ENCODE results near the gene STKLD1. TPM values are rescaled to one million over a fixed set of nuclear protein-coding genes. Genes with fewer than 3 reads are reported as not detected.

The STKLD1 gene
- total RNA-seq, 2 donors from 2014 or later = not detected

DNA sequence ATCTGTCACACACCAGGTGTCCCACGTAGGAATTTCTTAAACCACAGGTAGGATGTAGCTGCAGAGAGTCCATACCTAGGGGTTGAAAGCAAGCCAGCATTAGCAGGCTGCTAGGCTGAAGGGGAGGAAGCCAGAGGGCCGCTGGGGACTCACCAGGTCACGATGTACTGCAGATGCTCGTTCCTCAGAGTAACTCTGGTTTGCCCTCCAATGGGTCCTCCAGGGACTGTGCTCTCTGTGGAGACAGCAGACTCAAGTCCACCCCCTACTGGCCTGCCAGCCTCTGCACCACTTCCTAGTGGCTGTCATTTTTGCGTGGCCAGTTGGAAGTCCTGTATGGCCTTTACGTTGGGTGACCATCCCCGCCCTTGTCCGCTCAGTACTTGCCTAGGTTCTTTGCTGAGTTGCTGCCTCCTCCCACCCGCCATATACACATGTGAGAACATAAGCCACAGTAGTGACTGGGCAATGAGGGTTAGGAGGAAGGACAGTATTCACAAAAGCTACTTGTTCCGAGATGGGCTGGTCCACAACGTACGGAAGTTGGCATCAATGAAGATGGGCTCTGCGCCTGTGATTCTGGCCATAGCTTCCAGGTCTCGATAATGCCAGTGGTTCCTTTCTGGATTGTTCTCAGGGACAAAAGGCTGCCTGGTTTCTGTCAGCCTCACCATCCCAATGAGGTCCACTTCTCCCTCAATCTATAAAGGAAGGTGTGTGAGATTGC, 24.1 kb upstream of the STKLD1 start:
- ATAC-seq = no peak
- Histone ChIP-seq H3K36me3 (replicated peaks in 1 of 2; ENCODE audit: insufficient read depth in 1 of 2, low read depth in 2 of 2) (peaks cover 9 to 26% of the 10 kb centered on the region in 2 donors), H3K4me3 (no peak overlapping the region), H3K4me1 (peaks cover 35% of the 10 kb centered on the region), H3K9me3 (no peaks in the 10 kb centered on the region), H3K27ac (no peak overlapping the region), H3K27me3 (no peaks in the 10 kb centered on the region)
- 78 to 87% methylated on average over 13 to 14 of the region's 14 CpGs for WGBS, 2 donors
- intact Hi-C loops (cut with DNase I) = no loop called here
- peak in 3 of 4 donors; percentile 44 to 55 (median 46) for DNase-seq
- no peak for TF ChIP-seq POLR2A (IDR thresholded peaks at IDR 0.05)
- TF ChIP-seq, protein P1, sequence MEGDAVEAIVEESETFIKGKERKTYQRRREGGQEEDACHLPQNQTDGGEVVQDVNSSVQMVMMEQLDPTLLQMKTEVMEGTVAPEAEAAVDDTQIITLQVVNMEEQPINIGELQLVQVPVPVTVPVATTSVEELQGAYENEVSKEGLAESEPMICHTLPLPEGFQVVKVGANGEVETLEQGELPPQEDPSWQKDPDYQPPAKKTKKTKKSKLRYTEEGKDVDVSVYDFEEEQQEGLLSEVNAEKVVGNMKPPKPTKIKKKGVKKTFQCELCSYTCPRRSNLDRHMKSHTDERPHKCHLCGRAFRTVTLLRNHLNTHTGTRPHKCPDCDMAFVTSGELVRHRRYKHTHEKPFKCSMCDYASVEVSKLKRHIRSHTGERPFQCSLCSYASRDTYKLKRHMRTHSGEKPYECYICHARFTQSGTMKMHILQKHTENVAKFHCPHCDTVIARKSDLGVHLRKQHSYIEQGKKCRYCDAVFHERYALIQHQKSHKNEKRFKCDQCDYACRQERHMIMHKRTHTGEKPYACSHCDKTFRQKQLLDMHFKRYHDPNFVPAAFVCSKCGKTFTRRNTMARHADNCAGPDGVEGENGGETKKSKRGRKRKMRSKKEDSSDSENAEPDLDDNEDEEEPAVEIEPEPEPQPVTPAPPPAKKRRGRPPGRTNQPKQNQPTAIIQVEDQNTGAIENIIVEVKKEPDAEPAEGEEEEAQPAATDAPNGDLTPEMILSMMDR (IDR thresholded peaks at IDR 0.05) = peak in 5 of 7 experiments; percentile 17 to 52 (median 41)

GRCh38 chr9:133352635-133353340, 23.4 kb upstream of the STKLD1 start:
- ATAC-seq (no peak), DNase-seq (no peak)
- WGBS, 2 donors = 67 to 73% methylated on average over 8 of the region's 8 CpGs
- Histone ChIP-seq H3K27me3 (no peaks in the 10 kb centered on the region), H3K9me3 (no peaks in the 10 kb centered on the region), H3K27ac (no peak overlapping the region), H3K36me3 (replicated peaks in 1 of 2; ENCODE audit: insufficient read depth in 1 of 2, low read depth in 2 of 2) (peaks cover 9 to 26% of the 10 kb centered on the region in 2 donors), H3K4me3 (no peak overlapping the region), H3K4me1 (peaks cover 42% of the 10 kb centered on the region)
- TF ChIP-seq POLR2A (IDR thresholded peaks at IDR 0.05) = no peak
- TF ChIP-seq, protein P1 (IDR thresholded peaks at IDR 0.05) = no peak
- intact Hi-C loops (cut with DNase I) = no loop called here

GRCh38 chr9:133353548-133353947, 22.6 kb upstream of the STKLD1 start:
- Histone ChIP-seq H3K9me3 (no peaks in the 10 kb centered on the region), H3K4me3 (no peak overlapping the region), H3K36me3 (replicated peaks in 1 of 2; ENCODE audit: insufficient read depth in 1 of 2, low read depth in 2 of 2) (peaks cover 9 to 26% of the 10 kb centered on the region in 2 donors), H3K27ac (no peak overlapping the region), H3K4me1 (peaks cover 49% of the 10 kb centered on the region), H3K27me3 (no peaks in the 10 kb centered on the region)
- intact Hi-C loops (cut with DNase I) = no loop called here
- DNase-seq (no peak), ATAC-seq (no peak)
- 88 to 100% methylated on average over 2 to 5 of the region's 5 CpGs for WGBS, 2 donors
- TF ChIP-seq, protein P1 (IDR thresholded peaks at IDR 0.05) = no peak
- TF ChIP-seq POLR2A (IDR thresholded peaks at IDR 0.05) = no peak

GRCh38 chr9:133354766-133355165, 21.4 kb upstream of the STKLD1 start:
- ATAC-seq (no peak), DNase-seq (no peak)
- intact Hi-C loops (cut with DNase I) = no loop called here
- Histone ChIP-seq H3K27me3 (no peaks in the 10 kb centered on the region), H3K9me3 (no peaks in the 10 kb centered on the region), H3K4me3 (no peak overlapping the region), H3K27ac (no peak overlapping the region), H3K4me1 (peaks cover 52% of the 10 kb centered on the region), H3K36me3 (replicated peaks in 1 of 2; ENCODE audit: insufficient read depth in 1 of 2, low read depth in 2 of 2) (peaks cover 5 to 23% of the 10 kb centered on the region in 2 donors)
- no peak for TF ChIP-seq POLR2A (IDR thresholded peaks at IDR 0.05)
- TF ChIP-seq, protein P1 (IDR thresholded peaks at IDR 0.05) = no peak
- 45 to 53% methylated on average over 3 to 7 of the region's 7 CpGs for WGBS, 2 donors

All from body of pancreas (tissue), 4 donors.